GM12878 (cell line): Measurements from ENCODE around the gene KRI1. TPM values are rescaled to one million over a fixed set of nuclear protein-coding genes. Genes with fewer than 3 reads are reported as not detected.

Source experiments
- CBX3 ChIP-seq: fragments of 200-600 bp; sonication (generic); IDR thresholded peaks from 2 replicates; pipeline ENCODE4 v1.6.1; 2016; ENCODE audit warnings: low read depth, borderline replicate concordance
- CHD2 ChIP-seq: IDR thresholded peaks from 2 replicates; pipeline ENCODE4 v1.6.1; 2011; ENCODE audit warnings: low read depth, low read length, improper control_type of control experiment, borderline replicate concordance
- CREB1 ChIP-seq: IDR thresholded peaks from 2 replicates; pipeline ENCODE4 v1.6.1; 2012; ENCODE audit warnings: low read depth, mild to moderate bottlenecking, inconsistent platforms
- EGR1 ChIP-seq, 2 experiments: IDR thresholded peaks; 1 replicate in 1 of 2; 2 replicates in 1 of 2; pipeline ENCODE4 v1.6.1; 2011 to 2012; ENCODE audit warnings: low read depth in 2 of 2, low read length in 2 of 2, borderline replicate concordance in 1 of 2, mild to moderate bottlenecking in 1 of 2, moderate library complexity in 1 of 2
- GABPA ChIP-seq: IDR thresholded peaks from 2 replicates; pipeline ENCODE4 v1.6.1; 2014; ENCODE audit warnings: antibody characterized with exemption, low read depth, mild to moderate bottlenecking, inconsistent platforms
- HDAC6 ChIP-seq: fragments of 200-600 bp; sonication (generic); IDR thresholded peaks from one replicate; pipeline ENCODE4 v1.8.0; 2017; ENCODE audit warnings: antibody characterized with exemption; ENCODE audit not compliant: unreplicated experiment
- HDGF ChIP-seq: fragments of 450-650 bp; IDR thresholded peaks from 2 replicates; pipeline ENCODE4 v1.6.1; 2016; ENCODE audit warnings: antibody characterized with exemption
- IKZF2 ChIP-seq, 2 experiments: fragments of 450-650 bp; IDR thresholded peaks; 2 replicates each; pipeline ENCODE4 v1.6.1; 2017; ENCODE audit warnings: mild to moderate bottlenecking in 2 of 2, moderate library complexity in 2 of 2
- IRF3 ChIP-seq: fragments of 450-650 bp; IDR thresholded peaks from 2 replicates; pipeline ENCODE4 v1.6.1; 2014; ENCODE audit warnings: mild to moderate bottlenecking
- JUNB ChIP-seq: IDR thresholded peaks from 2 replicates; pipeline ENCODE4 v1.6.1; 2016; ENCODE audit warnings: antibody characterized with exemption, mild to moderate bottlenecking
- MXI1 ChIP-seq: fragments of 150-350 bp; IDR thresholded peaks from 2 replicates; pipeline ENCODE4 v1.6.1; 2011; ENCODE audit warnings: low read depth, mild to moderate bottlenecking, inconsistent platforms, low read length, improper control_type of control experiment
- NFXL1 ChIP-seq: fragments of 450-650 bp; IDR thresholded peaks from 2 replicates; pipeline ENCODE4 v1.6.1; 2017; ENCODE audit warnings: antibody characterized with exemption, mild to moderate bottlenecking, borderline replicate concordance
- NR2C1 ChIP-seq: fragments of 450-650 bp; IDR thresholded peaks from 2 replicates; pipeline ENCODE4 v1.6.1; 2017; ENCODE audit warnings: antibody characterized with exemption, mild to moderate bottlenecking, moderate library complexity
- PAX8 ChIP-seq: fragments of 450-650 bp; IDR thresholded peaks from 2 replicates; pipeline ENCODE4 v1.6.1; 2017; ENCODE audit warnings: mild to moderate bottlenecking, moderate library complexity
- PML ChIP-seq: IDR thresholded peaks from 2 replicates; pipeline ENCODE4 v1.6.1; 2012; ENCODE audit warnings: low read length, inconsistent platforms
- RB1 ChIP-seq: fragments of 450-650 bp; formaldehyde crosslinking; IDR thresholded peaks from 2 replicates; pipeline ENCODE4 v1.6.1; 2017; ENCODE audit warnings: mild to moderate bottlenecking, borderline replicate concordance
- SRF ChIP-seq, 2 experiments: IDR thresholded peaks; 2 replicates each; pipeline ENCODE4 v1.6.1; 2011; ENCODE audit warnings: low read depth in 2 of 2, low read length in 2 of 2, mild to moderate bottlenecking in 1 of 2, moderate library complexity in 1 of 2
- SUZ12 ChIP-seq: fragments of 200-600 bp; sonication (generic); IDR thresholded peaks from one replicate; pipeline ENCODE4 v1.6.1; 2018; ENCODE audit warnings: antibody characterized with exemption, mild to moderate bottlenecking; ENCODE audit not compliant: unreplicated experiment
- TBL1XR1 ChIP-seq: IDR thresholded peaks from 2 replicates; pipeline ENCODE4 v1.6.1; 2012; ENCODE audit warnings: low read depth, low read length, improper control_type of control experiment
- YBX1 ChIP-seq: fragments of 450-650 bp; IDR thresholded peaks from 2 replicates; pipeline ENCODE4 v1.6.1; 2016; ENCODE audit warnings: antibody characterized with exemption
- ZBTB11 ChIP-seq: fragments of 450-650 bp; formaldehyde crosslinking; IDR thresholded peaks from 2 replicates; pipeline ENCODE4 v1.5.0; 2022; ENCODE audit warnings: mild to moderate bottlenecking, missing genetic modification characterization
- ZNF207 ChIP-seq: fragments of 450-650 bp; IDR thresholded peaks from 2 replicates; pipeline ENCODE4 v1.6.1; 2014; ENCODE audit warnings: antibody characterized with exemption, mild to moderate bottlenecking, borderline replicate concordance
- ZNF687 ChIP-seq: fragments of 450-650 bp; IDR thresholded peaks from 2 replicates; pipeline ENCODE4 v1.6.1; 2017; ENCODE audit warnings: mild to moderate bottlenecking, moderate library complexity
- polyA plus RNA-seq, 11 experiments: library from polyadenylated mRNA; depleted of rRNA in 4 of 11; unstranded in 6 of 11; stranded (reverse) in 5 of 11; fragments of >200 nt; fragmentation: Nextera tagmentation in 4 of 11; fragmentation: Illumina TruSeq in 1 of 11; extraction: Ambion mirVana in 4 of 11; extraction: Trizol in 1 of 11; gene quantifications; 1 replicate in 1 of 11; 2 replicates in 10 of 11; pipeline versions ENCODE4 v1.2.1 to v1.2.3, GENCODE V29; 2011 to 2016; ENCODE audit warnings: inconsistent platforms in 2 of 11, missing spikeins in 2 of 11, low read depth in 1 of 11
- total RNA-seq, 4 experiments: library from RNA; depleted of rRNA in 3 of 4; stranded (reverse); fragments of >200 nt in 3 of 4; fragmentation: Illumina TruSeq in 1 of 4; extraction: Trizol in 1 of 4; gene quantifications; 2 replicates each; pipeline versions ENCODE4 v1.2.1 to v1.2.3, GENCODE V29; 2013 to 2021

The KRI1 gene
- total and polyA plus RNA-seq, 10 of the 15 experiments (the other 5 are each of a cell fraction or from before 2014, with no cell fraction given), result 0.98 to 42.5 (median 24.7) TPM

GRCh38 chr19:10593820-10594637 lies 28.2 kb upstream of the KRI1 start (continued):
- TF ChIP-seq ZBTB11 (CRISPR knock-in tag), result no peak
- TF ChIP-seq JUNB, result no peak
- peak in 1 of 2 experiments; percentile 18; a peak in 1 of 3 replicates for TF ChIP-seq EGR1 (IDR thresholded peaks at IDR 0.05; ENCODE audit: borderline replicate concordance in 1 of 2, low read depth in 2 of 2, low read length in 2 of 2)
- TF ChIP-seq IKZF2 (IDR thresholded peaks at IDR 0.05), result peak; percentile 89
- TF ChIP-seq NFXL1, result no peak
- TF ChIP-seq HDAC6, result no peak
- no peak for TF ChIP-seq RB1
- TF ChIP-seq ZNF687, result peak; percentile 76
- no peak for TF ChIP-seq GABPA
- peak; percentile 65; the same call in 1 of the 2 replicates for TF ChIP-seq HDGF
- no peak for TF ChIP-seq PAX8
- TF ChIP-seq SUZ12, result no peak
- no peak for TF ChIP-seq ZNF207
- peak; percentile 10; the same call in 1 of the 2 replicates for TF ChIP-seq CHD2
- TF ChIP-seq SRF (IDR thresholded peaks at IDR 0.05; ENCODE audit: low read depth in 2 of 2, low read length in 2 of 2), result no peak
- TF ChIP-seq YBX1, result no peak
- TF ChIP-seq PML, result no peak
- TF ChIP-seq IRF3, result no peak
- TF ChIP-seq TBL1XR1, result 0 out of 2 replicates have a peak, but pooled peaks have one; percentile 40
- TF ChIP-seq CBX3, result no peak
- no peak for TF ChIP-seq CREB1
- TF ChIP-seq MXI1, result no peak
- TF ChIP-seq NR2C1, result no peak
